Ishikawa (cell line): ENCODE results near the gene PLCD4.

Experiments
- CEBPB ChIP-seq: IDR thresholded peaks from 2 replicates; pipeline ENCODE4 v1.6.1; 2012
- CREB1 ChIP-seq: IDR thresholded peaks from 2 replicates; pipeline ENCODE4 v1.6.1; 2012; ENCODE audit warnings: low read depth
- EGR1 ChIP-seq: IDR thresholded peaks from 2 replicates; pipeline ENCODE4 v1.6.1; 2012
- EP300 ChIP-seq: IDR thresholded peaks from 2 replicates; pipeline ENCODE4 v1.6.1; 2012; ENCODE audit warnings: borderline replicate concordance
- FOXM1 ChIP-seq: IDR thresholded peaks from 2 replicates; pipeline ENCODE4 v1.6.1; 2012; ENCODE audit warnings: low read depth, borderline replicate concordance
- MAX ChIP-seq: IDR thresholded peaks from 2 replicates; pipeline ENCODE4 v1.6.1; 2012
- NFIC ChIP-seq: IDR thresholded peaks from 2 replicates; pipeline ENCODE4 v1.6.1; 2012
- RAD21 ChIP-seq: IDR thresholded peaks from 2 replicates; pipeline ENCODE4 v1.6.1; 2012; ENCODE audit warnings: low read depth
- REST ChIP-seq: IDR thresholded peaks from 2 replicates; pipeline ENCODE4 v1.6.1; 2012; ENCODE audit warnings: low read depth, mild to moderate bottlenecking
- TAF1 ChIP-seq: IDR thresholded peaks from 2 replicates; pipeline ENCODE4 v1.6.1; 2012; ENCODE audit warnings: low read depth, mild to moderate bottlenecking
- TCF12 ChIP-seq: IDR thresholded peaks from 2 replicates; pipeline ENCODE4 v1.6.1; 2012; ENCODE audit warnings: low read depth
- TEAD4 ChIP-seq: IDR thresholded peaks from 2 replicates; pipeline ENCODE4 v1.6.1; 2012
- USF1 ChIP-seq: IDR thresholded peaks from 2 replicates; pipeline ENCODE4 v1.6.1; 2012
- YY1 ChIP-seq: IDR thresholded peaks from 2 replicates; pipeline ENCODE4 v1.6.1; 2012; ENCODE audit warnings: low read depth
- ZBTB7A ChIP-seq: IDR thresholded peaks from 2 replicates; pipeline ENCODE4 v1.6.1; 2012; ENCODE audit warnings: low read depth

The PLCD4 gene

GRCh38 chr2:218664653-218665052 lies 57.0 kb downstream of the PLCD4 start:
- no peak for TF ChIP-seq EP300
- no peak for TF ChIP-seq CEBPB
- no peak for TF ChIP-seq TAF1
- no peak for TF ChIP-seq CREB1
- no peak for TF ChIP-seq MAX
- TF ChIP-seq TCF12: no peak
- no peak for TF ChIP-seq NFIC
- no peak for TF ChIP-seq RAD21
- no peak for TF ChIP-seq USF1
- no peak for TF ChIP-seq TEAD4
- no peak for TF ChIP-seq ZBTB7A
- no peak for TF ChIP-seq FOXM1
- TF ChIP-seq REST: no peak

GRCh38 chr2:218671097-218671653 lies 63.5 kb downstream of the PLCD4 start:
- TF ChIP-seq YY1: no peak
- no peak for TF ChIP-seq MAX
- no peak for TF ChIP-seq TAF1
- TF ChIP-seq FOXM1: no peak
- no peak for TF ChIP-seq ZBTB7A
- no peak for TF ChIP-seq TEAD4
- TF ChIP-seq TCF12: no peak
- TF ChIP-seq EGR1: no peak

- TF ChIP-seq CEBPB: no peak
- TF ChIP-seq TAF1: peak; percentile 84
- TF ChIP-seq NFIC: no peak
- no peak for TF ChIP-seq EGR1
- TF ChIP-seq USF1: no peak
- peak; percentile 11; the same call in 1 of the 2 replicates for TF ChIP-seq EP300
- no peak for TF ChIP-seq ZBTB7A
- TF ChIP-seq YY1: peak; percentile 94
- TF ChIP-seq REST: no peak
- TF ChIP-seq CREB1: no peak
- 0 out of 2 replicates have a peak, but pooled peaks have one; percentile 17 for TF ChIP-seq MAX
- no peak for TF ChIP-seq TCF12
These were observed 64.2 kb downstream of the PLCD4 start, which contains the start of the genes RNF25 and STK36 for GRCh38 chr2:218671654-218672566. RNF25 (minus strand) TSS chr2:218672002; CDS start chr2:218671970, 32 bp downstream. STK36 (plus strand) TSS chr2:218672086; CDS start chr2:218672830, 744 bp downstream.

GRCh38 chr2:218679119-218679518 lies 71.4 kb downstream of the PLCD4 start:
- TF ChIP-seq TCF12 (no peak), REST (no peak), FOXM1 (no peak), NFIC (no peak), USF1 (no peak), CREB1 (no peak), EP300 (no peak), EGR1 (no peak), TEAD4 (no peak), CEBPB (no peak), TAF1 (no peak), ZBTB7A (no peak), YY1 (no peak)
